CD4-positive, alpha-beta T cell treated with Interleukin-15 for 4 hours (primary cell): ENCODE data around the gene COG5.
"Not testable (repeated sequence)": the region's sequence is repeated elsewhere in the genome, so short reads cannot be mapped to it uniquely, and the experiment has no call there.

Experiments
- DNase-seq: peaks from one replicate; pipeline ENCODE4 v3.0.0-alpha.2; 2020; ENCODE audit warnings: low spot score

COG5 gene

GRCh38 chr7:107155726-107156125, 408.0 kb downstream of the COG5 start:
- DNase-seq: not testable (repeated sequence)

- no peak for DNase-seq
Observed at GRCh38 chr7:107154826-107155225, 408.9 kb downstream of the COG5 start.

GRCh38 chr7:107152011-107152410, 411.7 kb downstream of the COG5 start:
- DNase-seq: no peak
